ENCODE data around the gene SLC30A4. TPM values are rescaled to one million over a fixed set of nuclear protein-coding genes. Genes with fewer than 3 reads are reported as not detected.
"Not testable (repeated sequence)": the region's sequence is repeated elsewhere in the genome, so short reads cannot be mapped to it uniquely, and the experiment has no call there.

The SLC30A4 gene
- polyA plus RNA-seq, 2 donors, result 2.9 to 3.0 TPM

- Histone ChIP-seq H3K27ac (ENCODE audit: low read depth in 2 of 2, low read length in 1 of 2) (peak overlapping the region; percentile 83 to 88), H3K9me3 (ENCODE audit: control insufficient read depth in 2 of 2, insufficient read depth in 1 of 2, low read depth in 1 of 2, low read length in 1 of 2) (no peaks in the 10 kb centered on the region), H3K4me1 (ENCODE audit: control insufficient read depth in 2 of 2, insufficient read depth in 2 of 2, low read length in 1 of 2) (no peaks in the 10 kb centered on the region), H3K4me3 (ENCODE audit: low read depth in 1 of 2, low read length in 2 of 2) (peak overlapping the region; percentile 59 to 68), H3K36me3 (ENCODE audit: control insufficient read depth in 2 of 2, insufficient read depth in 2 of 2, low read length in 1 of 2) (no peaks in the 10 kb centered on the region), H3K27me3 (ENCODE audit: control insufficient read depth in 1 of 2, insufficient read depth in 2 of 2, low read length in 2 of 2) (no peaks in the 10 kb centered on the region)
- 6% methylated on average over 27 of the region's 27 CpGs for WGBS, 2 donors
These were observed 793 bp downstream of the SLC30A4 start for GRCh38 chr15:45521596-45522327.

GRCh38 chr15:45510758-45511280 is 11.7 kb downstream of the SLC30A4 start:
- H3K36me3 ChIP-seq (ENCODE audit: control insufficient read depth in 2 of 2, insufficient read depth in 2 of 2, low read length in 1 of 2), result peaks cover 0 to 2% of the 10 kb centered on the region in 2 donors
- no peaks in the 10 kb centered on the region for H3K9me3 ChIP-seq (ENCODE audit: control insufficient read depth in 2 of 2, insufficient read depth in 1 of 2, low read depth in 1 of 2, low read length in 1 of 2)
- H3K4me1 ChIP-seq (ENCODE audit: control insufficient read depth in 2 of 2, insufficient read depth in 2 of 2, low read length in 1 of 2), result no peaks in the 10 kb centered on the region
- WGBS, 2 donors, result 72 to 73% methylated on average over 4 of the region's 4 CpGs
- H3K4me3 ChIP-seq (ENCODE audit: low read depth in 1 of 2, low read length in 2 of 2), result no peak overlapping the region
- H3K27ac ChIP-seq (ENCODE audit: low read depth in 2 of 2, low read length in 1 of 2), result no peak overlapping the region
- H3K27me3 ChIP-seq (ENCODE audit: control insufficient read depth in 1 of 2, insufficient read depth in 2 of 2, low read length in 2 of 2), result no peaks in the 10 kb centered on the region

- not testable (repeated sequence) for H3K36me3 ChIP-seq (ENCODE audit: control insufficient read depth in 2 of 2, insufficient read depth in 2 of 2, low read length in 1 of 2); H3K27me3 ChIP-seq (ENCODE audit: control insufficient read depth in 1 of 2, insufficient read depth in 2 of 2, low read length in 2 of 2); H3K9me3 ChIP-seq (ENCODE audit: control insufficient read depth in 2 of 2, insufficient read depth in 1 of 2, low read depth in 1 of 2, low read length in 1 of 2); H3K4me1 ChIP-seq (ENCODE audit: control insufficient read depth in 2 of 2, insufficient read depth in 2 of 2, low read length in 1 of 2); H3K27ac ChIP-seq (ENCODE audit: low read depth in 2 of 2, low read length in 1 of 2); H3K4me3 ChIP-seq (ENCODE audit: low read depth in 1 of 2, low read length in 2 of 2)
- 99% methylated on average over 6 of the region's 6 CpGs for WGBS, 2 donors
These were observed 15.4 kb downstream of the SLC30A4 start for GRCh38 chr15:45507143-45507542.

DNA sequence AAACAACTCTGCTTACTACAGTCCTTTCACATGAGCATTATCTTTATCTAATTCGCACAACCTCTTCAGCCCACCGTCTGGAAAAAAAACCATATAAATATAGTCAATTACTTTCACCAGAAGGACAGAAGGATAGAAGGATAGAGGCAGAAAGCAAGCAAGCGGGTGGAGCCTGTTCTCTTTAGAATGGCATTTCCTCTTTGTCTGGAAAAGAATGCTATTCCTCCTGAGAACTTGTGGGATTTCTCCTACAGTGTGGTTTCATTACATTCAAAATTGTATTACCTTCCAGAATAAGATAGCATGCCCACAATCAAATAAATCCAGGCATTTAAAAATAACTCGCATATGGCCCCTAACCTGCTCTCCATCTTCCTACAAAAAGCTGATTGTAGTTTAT is 23.1 kb downstream of the SLC30A4 start:
- H3K4me3 ChIP-seq (ENCODE audit: low read depth in 1 of 2, low read length in 2 of 2), result no peak overlapping the region
- peaks cover 0 to 2% of the 10 kb centered on the region in 2 donors for H3K36me3 ChIP-seq (ENCODE audit: control insufficient read depth in 2 of 2, insufficient read depth in 2 of 2, low read length in 1 of 2)
- WGBS, 2 donors, result 91% methylated on average over 4 of the region's 4 CpGs
- no peaks in the 10 kb centered on the region for H3K9me3 ChIP-seq (ENCODE audit: control insufficient read depth in 2 of 2, insufficient read depth in 1 of 2, low read depth in 1 of 2, low read length in 1 of 2)
- no peaks in the 10 kb centered on the region for H3K27me3 ChIP-seq (ENCODE audit: control insufficient read depth in 1 of 2, insufficient read depth in 2 of 2, low read length in 2 of 2)
- H3K4me1 ChIP-seq (ENCODE audit: control insufficient read depth in 2 of 2, insufficient read depth in 2 of 2, low read length in 1 of 2), result no peaks in the 10 kb centered on the region
- H3K27ac ChIP-seq (ENCODE audit: low read depth in 2 of 2, low read length in 1 of 2), result no peak overlapping the region

DNA sequence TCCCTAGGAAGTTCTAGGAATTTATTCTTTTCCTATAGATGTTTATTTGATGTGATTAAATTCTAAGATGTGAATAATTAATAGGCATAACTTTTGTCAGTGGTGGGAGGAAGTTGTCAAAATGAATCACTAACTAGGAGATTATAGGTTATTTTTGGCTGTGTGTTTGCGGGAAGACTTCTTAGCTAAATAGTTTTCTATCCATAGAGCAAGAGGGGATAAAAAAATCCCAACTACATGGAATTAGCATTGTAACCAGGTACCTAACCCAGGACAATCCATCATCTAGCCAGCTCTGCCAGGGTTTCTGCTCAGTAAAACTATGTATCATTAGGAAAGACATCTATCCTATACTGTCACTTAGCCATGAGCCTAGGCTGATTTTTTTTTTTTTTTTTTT is 23.9 kb downstream of the SLC30A4 start:
- WGBS, 2 donors, result 82 to 88% methylated on average over 1 of the region's 1 CpG

DNA sequence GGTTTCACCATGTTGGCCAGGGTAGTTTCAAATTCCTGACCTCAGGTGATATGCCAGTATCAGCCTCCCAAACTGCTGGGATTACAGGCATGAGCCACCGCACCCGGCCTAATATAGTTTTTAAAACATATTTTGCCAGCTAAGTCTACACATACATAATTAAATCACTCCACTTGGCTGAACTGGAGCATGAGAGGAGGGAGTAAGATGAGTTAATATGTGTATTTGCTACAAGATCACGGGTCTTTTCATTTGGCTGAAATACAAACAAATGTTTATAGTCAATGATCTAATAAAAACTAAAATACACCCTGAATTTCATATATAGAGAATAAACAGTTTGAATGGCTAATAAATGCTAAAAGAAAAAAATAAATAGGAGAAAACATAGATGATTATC is 25.3 kb downstream of the SLC30A4 start:
- H3K27ac ChIP-seq (ENCODE audit: low read depth in 2 of 2, low read length in 1 of 2), result no peak overlapping the region
- WGBS, 2 donors, result 92 to 97% methylated on average over 3 of the region's 3 CpGs
- H3K4me1 ChIP-seq (ENCODE audit: control insufficient read depth in 2 of 2, insufficient read depth in 2 of 2, low read length in 1 of 2), result no peaks in the 10 kb centered on the region
- H3K27me3 ChIP-seq (ENCODE audit: control insufficient read depth in 1 of 2, insufficient read depth in 2 of 2, low read length in 2 of 2), result no peaks in the 10 kb centered on the region
- H3K4me3 ChIP-seq (ENCODE audit: low read depth in 1 of 2, low read length in 2 of 2), result no peak overlapping the region
- H3K36me3 ChIP-seq (ENCODE audit: control insufficient read depth in 2 of 2, insufficient read depth in 2 of 2, low read length in 1 of 2), result no peaks in the 10 kb centered on the region
- no peaks in the 10 kb centered on the region for H3K9me3 ChIP-seq (ENCODE audit: control insufficient read depth in 2 of 2, insufficient read depth in 1 of 2, low read depth in 1 of 2, low read length in 1 of 2)

More for the DNA sequence above, 23.9 kb downstream of the SLC30A4 start:
- Histone ChIP-seq H3K27ac (ENCODE audit: low read depth in 2 of 2, low read length in 1 of 2) (no peak overlapping the region), H3K27me3 (ENCODE audit: control insufficient read depth in 1 of 2, insufficient read depth in 2 of 2, low read length in 2 of 2) (no peaks in the 10 kb centered on the region), H3K9me3 (ENCODE audit: control insufficient read depth in 2 of 2, insufficient read depth in 1 of 2, low read depth in 1 of 2, low read length in 1 of 2) (no peaks in the 10 kb centered on the region), H3K4me3 (ENCODE audit: low read depth in 1 of 2, low read length in 2 of 2) (no peak overlapping the region), H3K36me3 (ENCODE audit: control insufficient read depth in 2 of 2, insufficient read depth in 2 of 2, low read length in 1 of 2) (peaks cover 0 to 2% of the 10 kb centered on the region in 2 donors), H3K4me1 (ENCODE audit: control insufficient read depth in 2 of 2, insufficient read depth in 2 of 2, low read length in 1 of 2) (no peaks in the 10 kb centered on the region)

GRCh38 chr15:45496658-45497057 is 25.9 kb downstream of the SLC30A4 start:
- 89 to 91% methylated on average over 2 of the region's 2 CpGs for WGBS, 2 donors
- H3K27me3 ChIP-seq (ENCODE audit: control insufficient read depth in 1 of 2, insufficient read depth in 2 of 2, low read length in 2 of 2), result no peaks in the 10 kb centered on the region
- H3K36me3 ChIP-seq (ENCODE audit: control insufficient read depth in 2 of 2, insufficient read depth in 2 of 2, low read length in 1 of 2), result no peaks in the 10 kb centered on the region
- H3K4me1 ChIP-seq (ENCODE audit: control insufficient read depth in 2 of 2, insufficient read depth in 2 of 2, low read length in 1 of 2), result no peaks in the 10 kb centered on the region
- H3K27ac ChIP-seq (ENCODE audit: low read depth in 2 of 2, low read length in 1 of 2), result no peak overlapping the region
- H3K4me3 ChIP-seq (ENCODE audit: low read depth in 1 of 2, low read length in 2 of 2), result no peak overlapping the region
- H3K9me3 ChIP-seq (ENCODE audit: control insufficient read depth in 2 of 2, insufficient read depth in 1 of 2, low read depth in 1 of 2, low read length in 1 of 2), result no peaks in the 10 kb centered on the region

DNA sequence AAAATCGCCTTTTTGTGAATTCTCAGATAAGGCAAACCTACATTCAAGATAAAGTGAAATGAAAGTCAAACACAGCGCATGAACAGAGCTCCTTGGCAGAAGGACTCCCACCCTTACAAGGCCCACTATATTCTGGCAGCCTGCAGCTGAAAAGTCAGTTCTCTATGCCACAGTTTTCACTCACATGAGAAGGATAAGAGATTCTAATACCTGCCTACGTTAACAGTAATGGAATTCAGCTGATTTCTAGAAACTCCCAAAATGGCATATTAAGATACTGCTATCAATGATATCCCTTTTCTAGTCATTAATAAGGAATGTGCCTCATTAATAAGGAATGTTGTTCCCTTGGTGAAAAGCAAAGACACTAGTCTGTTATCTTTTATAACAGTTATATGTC is 27.0 kb downstream of the SLC30A4 start:
- Histone ChIP-seq H3K4me1 (ENCODE audit: control insufficient read depth in 2 of 2, insufficient read depth in 2 of 2, low read length in 1 of 2) (no peaks in the 10 kb centered on the region), H3K27me3 (ENCODE audit: control insufficient read depth in 1 of 2, insufficient read depth in 2 of 2, low read length in 2 of 2) (no peaks in the 10 kb centered on the region), H3K36me3 (ENCODE audit: control insufficient read depth in 2 of 2, insufficient read depth in 2 of 2, low read length in 1 of 2) (peaks cover 0 to 2% of the 10 kb centered on the region in 2 donors), H3K27ac (ENCODE audit: low read depth in 2 of 2, low read length in 1 of 2) (no peak overlapping the region), H3K4me3 (ENCODE audit: low read depth in 1 of 2, low read length in 2 of 2) (no peak overlapping the region), H3K9me3 (ENCODE audit: control insufficient read depth in 2 of 2, insufficient read depth in 1 of 2, low read depth in 1 of 2, low read length in 1 of 2) (no peaks in the 10 kb centered on the region)
- WGBS, 2 donors, result 87 to 95% methylated on average over 3 of the region's 3 CpGs

DNA sequence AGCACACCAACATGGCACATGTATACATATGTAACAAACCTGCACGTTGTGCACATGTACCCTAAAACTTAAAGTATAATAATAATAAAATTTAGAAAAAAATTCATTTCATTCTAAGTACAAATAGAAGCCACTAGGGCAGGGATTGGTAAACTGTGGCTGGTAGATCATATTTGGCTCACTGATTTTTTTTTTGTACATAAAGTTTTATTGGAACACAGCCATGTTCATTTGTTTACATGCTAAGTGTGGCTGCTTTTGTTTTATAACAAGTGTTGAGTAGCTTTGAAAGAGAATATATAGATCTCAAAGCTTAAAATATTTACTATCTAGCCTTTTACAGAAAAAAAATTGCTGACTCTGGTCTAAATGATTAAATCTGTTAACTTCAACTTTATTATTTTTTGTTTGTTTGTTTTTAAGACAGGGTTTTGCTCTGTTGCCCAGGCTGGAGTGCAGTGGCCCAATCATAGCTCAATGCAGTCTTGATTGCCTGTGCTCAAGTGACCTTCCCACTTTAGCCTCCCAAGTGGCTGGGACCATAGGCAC is 32.8 kb downstream of the SLC30A4 start:
- H3K36me3 ChIP-seq (ENCODE audit: control insufficient read depth in 2 of 2, insufficient read depth in 2 of 2, low read length in 1 of 2), result peaks cover 2 to 4% of the 10 kb centered on the region in 2 donors
- no peak overlapping the region for H3K4me3 ChIP-seq (ENCODE audit: low read depth in 1 of 2, low read length in 2 of 2)
- no peaks in the 10 kb centered on the region for H3K9me3 ChIP-seq (ENCODE audit: control insufficient read depth in 2 of 2, insufficient read depth in 1 of 2, low read depth in 1 of 2, low read length in 1 of 2)
- H3K27ac ChIP-seq (ENCODE audit: low read depth in 2 of 2, low read length in 1 of 2), result no peak overlapping the region
- no peaks in the 10 kb centered on the region for H3K4me1 ChIP-seq (ENCODE audit: control insufficient read depth in 2 of 2, insufficient read depth in 2 of 2, low read length in 1 of 2)
- no peaks in the 10 kb centered on the region for H3K27me3 ChIP-seq (ENCODE audit: control insufficient read depth in 1 of 2, insufficient read depth in 2 of 2, low read length in 2 of 2)
- 73 to 96% methylated on average over 1 of the region's 1 CpG for WGBS, 2 donors

DNA sequence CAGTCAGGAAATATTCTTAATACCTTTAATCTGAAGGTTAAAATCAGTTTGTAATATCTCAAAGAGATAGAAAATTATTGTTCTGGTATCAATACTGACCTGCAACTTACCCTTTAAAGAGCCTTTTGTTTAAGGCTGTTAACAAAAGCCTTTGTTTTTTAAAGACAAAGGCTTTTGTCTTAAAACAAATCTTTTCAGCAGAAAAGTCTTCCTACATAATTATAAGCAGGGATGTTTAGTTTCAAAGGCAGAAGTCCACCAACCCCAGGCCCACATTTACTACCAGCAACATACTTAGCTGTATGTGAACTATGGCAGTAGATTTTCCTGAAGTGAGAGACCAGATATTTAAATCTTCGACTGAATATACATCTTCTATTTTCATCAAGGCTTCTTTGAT is 36.2 kb downstream of the SLC30A4 start:
- H3K27me3 ChIP-seq (ENCODE audit: control insufficient read depth in 1 of 2, insufficient read depth in 2 of 2, low read length in 2 of 2), result no peaks in the 10 kb centered on the region
- peaks cover 2 to 3% of the 10 kb centered on the region in 2 donors for H3K36me3 ChIP-seq (ENCODE audit: control insufficient read depth in 2 of 2, insufficient read depth in 2 of 2, low read length in 1 of 2)
- 82 to 86% methylated on average over 1 of the region's 1 CpG for WGBS, 2 donors
- H3K4me1 ChIP-seq (ENCODE audit: control insufficient read depth in 2 of 2, insufficient read depth in 2 of 2, low read length in 1 of 2), result no peaks in the 10 kb centered on the region
- no peaks in the 10 kb centered on the region for H3K9me3 ChIP-seq (ENCODE audit: control insufficient read depth in 2 of 2, insufficient read depth in 1 of 2, low read depth in 1 of 2, low read length in 1 of 2)
- H3K27ac ChIP-seq (ENCODE audit: low read depth in 2 of 2, low read length in 1 of 2), result no peak overlapping the region
- H3K4me3 ChIP-seq (ENCODE audit: low read depth in 1 of 2, low read length in 2 of 2), result no peak overlapping the region

Measured in esophagus (tissue), 2 donors.